ENCODE results near the gene SLC35G1. TPM values are rescaled to one million over a fixed set of nuclear protein-coding genes. Genes with fewer than 3 reads are reported as not detected.

Gene SLC35G1
- total and polyA plus RNA-seq, 4 donors: 2.2 to 7.6 (median 3.2) TPM

- WGBS: 53% methylated on average over 8 of the region's 8 CpGs
- no peak for DNase-seq (ENCODE audit: low spot score)
- Histone ChIP-seq H3K4me1 (ENCODE audit: control insufficient read depth in 4 of 4, insufficient read depth in 4 of 4, low read length in 3 of 4) (peaks cover 0 to 23% (median 15%) of the 10 kb centered on the region in 4 donors), H3K9ac (ENCODE audit: low read depth in 1 of 2, low read length in 2 of 2) (peak overlapping the region in 1 of 2 donors; percentile 39), H3K27ac (ENCODE audit: low read depth in 1 of 2, low read length in 2 of 2) (no peak overlapping the region), H3K27me3 (ENCODE audit: control insufficient read depth in 4 of 4, insufficient read depth in 4 of 4, low read length in 3 of 4) (no peaks in the 10 kb centered on the region), H3K4me3 (ENCODE audit: low read depth in 1 of 3, low read length in 3 of 3) (peak overlapping the region; percentile 4 to 56 (median 39)), H3K9me3 (ENCODE audit: control insufficient read depth in 4 of 4, low read length in 3 of 4) (no peaks in the 10 kb centered on the region), H3K36me3 (ENCODE audit: control insufficient read depth in 4 of 4, insufficient read depth in 3 of 4, low read depth in 1 of 4, low read length in 3 of 4) (no peaks in the 10 kb centered on the region)
- no peak for TF ChIP-seq NR2F2 (IDR thresholded peaks at IDR 0.05)
- no peak for TF ChIP-seq EGR1 (IDR thresholded peaks at IDR 0.05; ENCODE audit: low read depth in 2 of 2)
- peak; percentile 81 for TF ChIP-seq RAD21 (IDR thresholded peaks at IDR 0.05)
- no peak for TF ChIP-seq YY1 (IDR thresholded peaks at IDR 0.05)
- TF ChIP-seq GABPA (IDR thresholded peaks at IDR 0.05 in 1 of 2, conservative IDR thresholded peaks at IDR 0.05 in 1 of 2): no peak
- TF ChIP-seq MAX (IDR thresholded peaks at IDR 0.05): no peak
- TF ChIP-seq JUND (IDR thresholded peaks at IDR 0.05): no peak
- TF ChIP-seq CTCF (IDR thresholded peaks at IDR 0.05; ENCODE audit: low read depth, low read length, missing input control): peak; percentile 60
- TF ChIP-seq ATF3 (IDR thresholded peaks at IDR 0.05): no peak
- peak in 1 of 2 donors; percentile 4 for TF ChIP-seq HNF4A (conservative IDR thresholded peaks at IDR 0.05)
- peak in 1 of 2 donors; percentile 5 for TF ChIP-seq RXRA (IDR thresholded peaks at IDR 0.05)
- TF ChIP-seq, protein P1, sequence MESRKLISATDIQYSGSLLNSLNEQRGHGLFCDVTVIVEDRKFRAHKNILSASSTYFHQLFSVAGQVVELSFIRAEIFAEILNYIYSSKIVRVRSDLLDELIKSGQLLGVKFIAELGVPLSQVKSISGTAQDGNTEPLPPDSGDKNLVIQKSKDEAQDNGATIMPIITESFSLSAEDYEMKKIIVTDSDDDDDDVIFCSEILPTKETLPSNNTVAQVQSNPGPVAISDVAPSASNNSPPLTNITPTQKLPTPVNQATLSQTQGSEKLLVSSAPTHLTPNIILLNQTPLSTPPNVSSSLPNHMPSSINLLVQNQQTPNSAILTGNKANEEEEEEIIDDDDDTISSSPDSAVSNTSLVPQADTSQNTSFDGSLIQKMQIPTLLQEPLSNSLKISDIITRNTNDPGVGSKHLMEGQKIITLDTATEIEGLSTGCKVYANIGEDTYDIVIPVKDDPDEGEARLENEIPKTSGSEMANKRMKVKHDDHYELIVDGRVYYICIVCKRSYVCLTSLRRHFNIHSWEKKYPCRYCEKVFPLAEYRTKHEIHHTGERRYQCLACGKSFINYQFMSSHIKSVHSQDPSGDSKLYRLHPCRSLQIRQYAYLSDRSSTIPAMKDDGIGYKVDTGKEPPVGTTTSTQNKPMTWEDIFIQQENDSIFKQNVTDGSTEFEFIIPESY (IDR thresholded peaks at IDR 0.05): no peak
- no peak for TF ChIP-seq TAF1 (conservative IDR thresholded peaks at IDR 0.05)
- TF ChIP-seq, protein P2, sequence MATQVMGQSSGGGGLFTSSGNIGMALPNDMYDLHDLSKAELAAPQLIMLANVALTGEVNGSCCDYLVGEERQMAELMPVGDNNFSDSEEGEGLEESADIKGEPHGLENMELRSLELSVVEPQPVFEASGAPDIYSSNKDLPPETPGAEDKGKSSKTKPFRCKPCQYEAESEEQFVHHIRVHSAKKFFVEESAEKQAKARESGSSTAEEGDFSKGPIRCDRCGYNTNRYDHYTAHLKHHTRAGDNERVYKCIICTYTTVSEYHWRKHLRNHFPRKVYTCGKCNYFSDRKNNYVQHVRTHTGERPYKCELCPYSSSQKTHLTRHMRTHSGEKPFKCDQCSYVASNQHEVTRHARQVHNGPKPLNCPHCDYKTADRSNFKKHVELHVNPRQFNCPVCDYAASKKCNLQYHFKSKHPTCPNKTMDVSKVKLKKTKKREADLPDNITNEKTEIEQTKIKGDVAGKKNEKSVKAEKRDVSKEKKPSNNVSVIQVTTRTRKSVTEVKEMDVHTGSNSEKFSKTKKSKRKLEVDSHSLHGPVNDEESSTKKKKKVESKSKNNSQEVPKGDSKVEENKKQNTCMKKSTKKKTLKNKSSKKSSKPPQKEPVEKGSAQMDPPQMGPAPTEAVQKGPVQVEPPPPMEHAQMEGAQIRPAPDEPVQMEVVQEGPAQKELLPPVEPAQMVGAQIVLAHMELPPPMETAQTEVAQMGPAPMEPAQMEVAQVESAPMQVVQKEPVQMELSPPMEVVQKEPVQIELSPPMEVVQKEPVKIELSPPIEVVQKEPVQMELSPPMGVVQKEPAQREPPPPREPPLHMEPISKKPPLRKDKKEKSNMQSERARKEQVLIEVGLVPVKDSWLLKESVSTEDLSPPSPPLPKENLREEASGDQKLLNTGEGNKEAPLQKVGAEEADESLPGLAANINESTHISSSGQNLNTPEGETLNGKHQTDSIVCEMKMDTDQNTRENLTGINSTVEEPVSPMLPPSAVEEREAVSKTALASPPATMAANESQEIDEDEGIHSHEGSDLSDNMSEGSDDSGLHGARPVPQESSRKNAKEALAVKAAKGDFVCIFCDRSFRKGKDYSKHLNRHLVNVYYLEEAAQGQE (IDR thresholded peaks at IDR 0.05): no peak
- TF ChIP-seq SP1 (IDR thresholded peaks at IDR 0.05): no peak
- TF ChIP-seq FOXA1 (IDR thresholded peaks at IDR 0.05): no peak
- TF ChIP-seq FOXA2 (IDR thresholded peaks at IDR 0.05): no peak
- no peak for TF ChIP-seq HNF4G (IDR thresholded peaks at IDR 0.05)
Observed at GRCh38 chr10:93916257-93917063, 22.7 kb downstream of the SLC35G1 start.

All from liver (tissue), 9 donors.